ENCODE measurements around the gene PCDH9.

GRCh38 chr13:67100730-67101129, 129.4 kb downstream of the PCDH9 start:
- TF ChIP-seq, protein P1, sequence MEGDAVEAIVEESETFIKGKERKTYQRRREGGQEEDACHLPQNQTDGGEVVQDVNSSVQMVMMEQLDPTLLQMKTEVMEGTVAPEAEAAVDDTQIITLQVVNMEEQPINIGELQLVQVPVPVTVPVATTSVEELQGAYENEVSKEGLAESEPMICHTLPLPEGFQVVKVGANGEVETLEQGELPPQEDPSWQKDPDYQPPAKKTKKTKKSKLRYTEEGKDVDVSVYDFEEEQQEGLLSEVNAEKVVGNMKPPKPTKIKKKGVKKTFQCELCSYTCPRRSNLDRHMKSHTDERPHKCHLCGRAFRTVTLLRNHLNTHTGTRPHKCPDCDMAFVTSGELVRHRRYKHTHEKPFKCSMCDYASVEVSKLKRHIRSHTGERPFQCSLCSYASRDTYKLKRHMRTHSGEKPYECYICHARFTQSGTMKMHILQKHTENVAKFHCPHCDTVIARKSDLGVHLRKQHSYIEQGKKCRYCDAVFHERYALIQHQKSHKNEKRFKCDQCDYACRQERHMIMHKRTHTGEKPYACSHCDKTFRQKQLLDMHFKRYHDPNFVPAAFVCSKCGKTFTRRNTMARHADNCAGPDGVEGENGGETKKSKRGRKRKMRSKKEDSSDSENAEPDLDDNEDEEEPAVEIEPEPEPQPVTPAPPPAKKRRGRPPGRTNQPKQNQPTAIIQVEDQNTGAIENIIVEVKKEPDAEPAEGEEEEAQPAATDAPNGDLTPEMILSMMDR (IDR thresholded peaks at IDR 0.05; ENCODE audit: insufficient read depth, low read length) = no peak
- no peak for TF ChIP-seq POLR2AphosphoS5 (IDR thresholded peaks at IDR 0.05; ENCODE audit: low read depth)
- TF ChIP-seq SPI1 (IDR thresholded peaks at IDR 0.05; ENCODE audit: borderline replicate concordance, low read depth) = no peak
